ENCODE results near the gene MICALL1.

The MICALL1 gene

GRCh38 chr22:37907036-37907954, 1.2 kb downstream of the MICALL1 start:
- no peak for DNase-seq

GRCh38 chr22:37909766-37910165, 3.7 kb downstream of the MICALL1 start:
- no peak for DNase-seq

GRCh38 chr22:37910890-37911672, 5.0 kb downstream of the MICALL1 start:
- DNase-seq = no peak

GRCh38 chr22:37911697-37912096, 5.6 kb downstream of the MICALL1 start:
- no peak for DNase-seq

GRCh38 chr22:37912171-37912570, 6.1 kb downstream of the MICALL1 start:
- DNase-seq = no peak

GRCh38 chr22:37913233-37913721, 7.2 kb downstream of the MICALL1 start:
- DNase-seq = no peak

- DNase-seq = no peak
Measured at GRCh38 chr22:37916311-37916710, 10.2 kb downstream of the MICALL1 start.

- no peak for DNase-seq
Measured at GRCh38 chr22:37917874-37918548, 11.9 kb downstream of the MICALL1 start.

- DNase-seq = no peak
Measured at GRCh38 chr22:37918580-37919270, 12.6 kb downstream of the MICALL1 start.

GRCh38 chr22:37920126-37920525, 14.0 kb downstream of the MICALL1 start:
- no peak for DNase-seq

GRCh38 chr22:37922191-37922590, 16.1 kb downstream of the MICALL1 start:
- no peak for DNase-seq

- no peak for DNase-seq
Measured at GRCh38 chr22:37923927-37924326, 17.8 kb downstream of the MICALL1 start.

- no peak for DNase-seq
Measured at GRCh38 chr22:37924386-37925065, 18.4 kb downstream of the MICALL1 start.

GRCh38 chr22:37925330-37925729, 19.2 kb downstream of the MICALL1 start:
- no peak for DNase-seq

GRCh38 chr22:37925767-37926166, 19.7 kb downstream of the MICALL1 start:
- no peak for DNase-seq

GRCh38 chr22:37926358-37926757, 20.3 kb downstream of the MICALL1 start:
- no peak for DNase-seq

GRCh38 chr22:37926771-37927636, 20.9 kb downstream of the MICALL1 start:
- DNase-seq = no peak

- DNase-seq = no peak
Measured at GRCh38 chr22:37927637-37927936, 21.5 kb downstream of the MICALL1 start.

- DNase-seq = no peak
Measured at GRCh38 chr22:37929390-37929789, 23.3 kb downstream of the MICALL1 start.

GRCh38 chr22:37930270-37930951, 24.3 kb downstream of the MICALL1 start:
- DNase-seq = no peak
